Measurements from ENCODE around the gene FCSK.
"Not testable (repeated sequence)": the region's sequence is repeated elsewhere in the genome, so short reads cannot be mapped to it uniquely, and the experiment has no call there.

Gene FCSK

GRCh38 chr16:70430667-70431536 lies 23.5 kb upstream of the FCSK start:
- DNase-seq (ENCODE audit: low spot score): no peak

- no peak for DNase-seq (ENCODE audit: low spot score)
Observed at GRCh38 chr16:70432356-70432722, 22.1 kb upstream of the FCSK start.

DNA sequence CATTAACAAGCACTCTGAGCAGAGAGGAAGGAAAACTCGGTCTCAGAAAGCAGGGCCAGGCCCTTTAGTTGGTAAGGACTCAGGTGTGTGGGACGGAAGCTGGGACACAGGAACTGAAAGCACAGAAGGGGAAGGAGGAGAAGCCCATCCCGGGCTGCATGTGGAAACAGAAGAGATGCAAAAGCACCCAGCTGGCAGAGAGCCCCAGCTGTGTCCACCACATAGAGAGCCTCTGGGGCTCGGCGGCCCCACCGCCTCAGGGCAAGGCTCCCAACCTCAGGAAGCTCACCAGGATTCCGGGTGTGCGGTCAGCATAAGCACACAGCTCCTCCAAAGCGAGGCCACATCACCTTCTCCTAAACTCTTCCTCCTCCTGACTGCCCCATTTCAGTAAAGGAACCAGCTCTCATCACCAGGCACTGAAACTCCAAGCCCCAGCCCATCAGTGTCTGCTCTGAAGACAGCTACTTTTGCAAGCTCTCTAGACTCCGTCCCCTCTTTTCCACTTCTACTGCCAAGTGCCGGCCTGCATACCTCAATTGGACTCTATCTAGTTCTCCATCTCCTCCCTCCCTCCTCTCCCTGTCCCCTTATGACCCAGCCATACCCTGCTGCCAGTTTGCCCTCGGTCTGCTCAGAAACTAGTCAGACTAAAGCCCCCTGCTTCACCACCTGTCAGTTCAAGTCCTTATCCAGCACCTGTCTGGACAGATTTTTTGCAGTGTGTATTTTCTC lies 21.5 kb upstream of the FCSK start:
- peak; percentile 29 for DNase-seq (ENCODE audit: low spot score)

- no peak for DNase-seq (ENCODE audit: low spot score)
Observed at GRCh38 chr16:70433458-70434103, 20.8 kb upstream of the FCSK start.

DNA sequence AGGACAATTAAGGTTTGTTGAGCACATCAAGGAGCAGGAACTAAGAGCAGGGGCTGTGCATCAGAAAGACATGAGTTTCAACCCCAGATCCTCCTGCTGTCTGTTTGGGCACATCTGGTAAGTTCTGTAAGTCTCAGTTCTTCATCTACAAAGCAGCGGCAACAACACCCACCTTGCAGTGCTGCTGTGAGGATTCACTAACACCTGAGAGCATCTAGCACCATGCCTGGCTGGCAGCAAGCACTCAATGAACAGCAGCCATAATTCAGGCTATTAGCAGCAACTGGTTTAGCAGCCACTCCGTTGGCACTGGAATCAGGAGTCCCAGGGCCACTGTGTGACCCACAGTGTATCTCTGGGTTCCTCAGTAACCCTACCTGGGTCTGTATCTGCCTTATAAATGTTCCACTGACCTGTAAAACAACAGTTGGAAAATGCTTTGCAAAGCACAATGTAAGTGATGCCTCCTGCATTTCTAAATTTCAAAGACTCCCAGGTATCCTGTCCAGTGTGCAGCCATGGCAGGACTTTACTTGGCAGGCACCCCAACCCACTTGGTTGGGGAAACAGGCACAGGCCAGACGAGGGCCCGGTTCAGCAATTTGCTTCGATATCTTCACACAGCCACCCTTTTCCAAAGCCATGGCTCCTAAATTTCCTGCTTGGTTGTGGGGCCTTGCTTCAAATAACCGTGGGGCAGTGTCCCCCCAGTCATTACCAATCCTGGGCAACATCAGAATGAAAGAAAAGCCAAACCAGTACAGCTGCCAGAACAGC lies 19.7 kb upstream of the FCSK start:
- no peak for DNase-seq (ENCODE audit: low spot score)

GRCh38 chr16:70437017-70437581 lies 17.3 kb upstream of the FCSK start:
- peak; percentile 94 for DNase-seq (ENCODE audit: low spot score)

- peak; percentile 32 for DNase-seq (ENCODE audit: low spot score)
Observed at GRCh38 chr16:70437582-70438557, 16.5 kb upstream of the FCSK start.

DNA sequence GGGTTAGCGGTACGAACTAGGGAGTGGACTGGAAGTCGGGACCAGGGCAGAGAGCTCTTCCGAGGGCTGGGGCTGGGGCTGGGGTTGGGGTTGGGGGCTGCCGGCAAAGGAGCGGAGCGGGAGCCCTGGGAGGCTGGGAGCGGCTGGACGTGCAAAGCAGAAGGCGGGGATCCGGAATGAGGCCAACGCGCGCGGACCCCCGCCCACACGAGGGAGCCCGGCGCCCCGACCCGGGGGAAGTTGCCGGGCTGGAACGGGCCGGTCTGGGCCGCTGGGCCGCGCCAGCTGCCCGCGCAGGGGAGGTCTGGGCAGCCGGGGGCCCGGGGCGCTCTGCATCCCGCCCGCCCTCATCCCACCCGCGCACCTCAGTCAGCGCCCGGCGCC lies 15.8 kb upstream of the FCSK start:
- DNase-seq (ENCODE audit: low spot score): no peak

DNA sequence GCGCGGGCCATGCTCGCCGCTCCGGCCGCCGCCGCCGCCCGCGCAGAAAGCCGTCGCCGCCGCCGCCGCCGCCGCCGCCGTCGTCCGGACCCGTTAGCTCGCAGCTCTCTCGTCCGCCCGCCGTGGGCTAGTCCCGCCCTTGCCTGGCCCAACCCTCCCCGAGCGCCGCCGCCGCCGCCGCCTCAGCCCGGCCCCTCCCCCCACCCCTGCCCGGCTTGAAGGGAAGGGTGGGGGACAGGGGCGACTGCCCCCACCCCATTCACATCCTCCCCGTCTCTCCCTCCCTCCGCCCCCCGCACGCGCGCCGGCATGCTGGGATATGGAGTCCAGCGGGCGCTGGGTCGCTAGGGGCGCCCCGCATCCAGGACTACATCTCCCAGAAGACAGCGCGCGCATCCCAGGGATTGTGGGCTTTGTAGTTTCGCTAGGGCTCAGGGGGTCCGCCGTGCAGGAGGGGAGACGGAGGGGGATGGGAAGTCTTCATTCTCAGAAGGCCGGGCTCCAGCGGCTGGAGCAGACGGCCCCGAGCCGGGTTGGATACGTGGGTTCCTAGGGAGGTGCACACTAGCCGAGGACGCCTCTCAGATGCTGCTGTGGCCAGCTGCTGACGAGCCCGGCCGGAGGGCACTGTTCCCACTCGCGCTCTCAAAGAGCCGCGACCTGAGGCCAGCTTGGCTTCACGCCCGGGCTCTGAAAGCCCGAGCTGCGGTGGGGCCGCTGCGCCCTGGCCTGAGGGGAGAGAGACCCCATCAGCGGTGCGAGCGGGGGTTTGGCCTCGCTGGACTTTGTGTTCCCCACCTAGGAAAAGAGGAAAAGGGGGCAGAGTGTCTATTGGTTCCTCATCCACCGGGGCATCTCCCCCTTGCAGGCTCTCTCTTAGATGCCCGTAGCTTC lies 15.2 kb upstream of the FCSK start, which contains the start of gene ST3GAL2:
TSS of gene ST3GAL2 (minus strand) at position 132 of the 894 bp plus-strand sequence. CDS start 40,570 bp downstream, outside the sequence.
- DNase-seq (ENCODE audit: low spot score): peak; percentile 97

DNA sequence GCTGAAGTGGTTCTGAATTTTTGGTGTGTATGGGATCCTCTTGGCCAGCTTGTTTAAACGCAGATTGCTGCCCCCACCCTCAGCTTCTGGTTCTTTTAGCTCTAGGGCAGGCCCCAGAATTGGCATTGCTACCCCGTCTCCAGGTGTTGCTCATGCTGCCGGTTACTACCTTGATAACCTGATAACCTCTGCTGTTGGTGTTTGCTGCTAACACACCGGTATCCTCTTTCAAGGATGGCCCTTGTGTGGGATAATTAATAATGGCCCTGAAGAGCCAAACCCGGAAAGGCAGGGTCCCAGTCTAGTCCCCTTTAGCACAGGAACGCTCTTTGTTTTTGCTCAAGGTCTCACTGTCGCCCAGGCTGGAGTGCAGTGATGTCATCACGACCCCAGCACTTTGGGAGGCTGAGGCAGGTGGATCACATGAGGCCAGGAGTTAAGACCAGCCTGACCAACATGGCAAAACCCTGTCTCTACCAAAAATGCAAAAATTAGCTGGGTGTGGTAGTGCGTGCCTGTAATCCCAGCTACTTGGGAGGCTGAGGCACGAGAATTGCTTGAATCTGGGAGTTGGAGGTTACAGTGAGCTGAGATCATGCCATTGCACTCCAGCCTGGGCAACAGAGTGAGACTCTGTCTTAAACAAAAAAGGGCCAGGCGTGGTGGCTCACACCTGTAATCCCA lies 14.2 kb upstream of the FCSK start:
- DNase-seq (ENCODE audit: low spot score): no peak

DNA sequence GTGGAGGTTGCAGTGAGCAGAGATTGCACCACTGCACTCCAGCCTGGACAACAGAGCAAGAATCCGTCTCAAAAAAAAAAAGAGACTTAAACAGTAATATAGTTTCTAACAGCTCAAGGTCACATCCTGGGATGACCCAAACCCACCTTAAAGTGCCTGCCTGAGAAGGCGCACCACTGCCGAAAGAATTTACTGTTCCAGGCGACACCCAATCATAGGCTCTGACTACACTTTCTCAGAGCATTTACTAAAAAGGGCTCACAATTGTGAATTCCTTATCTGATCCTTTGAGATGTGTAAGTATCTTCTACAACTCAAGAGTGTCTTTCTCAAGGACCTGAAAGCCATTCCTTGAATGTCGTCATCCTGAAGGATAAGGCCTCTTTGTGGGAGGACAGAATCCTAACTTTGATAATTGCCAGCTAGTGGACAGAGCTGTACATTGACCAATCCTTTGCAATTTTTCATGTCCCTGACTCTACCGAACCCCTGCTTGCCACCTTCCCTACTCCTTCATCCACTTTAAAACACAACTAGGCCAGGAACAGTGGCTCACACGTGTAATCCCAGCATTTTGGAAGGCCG lies 12.9 kb upstream of the FCSK start:
- DNase-seq (ENCODE audit: low spot score): no peak

GRCh38 chr16:70442344-70442743 lies 12.1 kb upstream of the FCSK start:
- no peak for DNase-seq (ENCODE audit: low spot score)

- DNase-seq (ENCODE audit: low spot score): no peak
Observed at GRCh38 chr16:70444249-70445063, 9.9 kb upstream of the FCSK start.

DNA sequence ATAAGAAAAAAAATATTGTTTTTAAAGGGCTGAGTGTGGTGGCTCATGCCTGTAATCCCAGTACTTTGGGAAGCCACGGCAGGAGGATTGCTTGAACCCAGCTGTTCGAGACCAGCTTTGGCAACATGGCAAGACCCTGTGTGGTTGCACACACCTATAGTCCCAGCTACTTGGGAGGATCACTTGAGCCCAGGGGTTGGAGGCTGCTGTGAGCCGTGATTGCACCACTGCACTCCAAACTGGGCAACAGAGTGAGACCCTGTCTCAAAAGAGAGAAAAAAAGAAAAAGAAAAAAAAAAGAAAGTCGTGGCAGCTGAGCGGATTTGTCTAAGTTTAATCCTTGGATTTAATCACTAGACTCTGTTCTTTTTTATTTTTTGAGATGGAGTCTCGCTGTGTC lies 6.3 kb upstream of the FCSK start:
- no peak for DNase-seq (ENCODE audit: low spot score)

GRCh38 chr16:70450142-70451003 lies 4.0 kb upstream of the FCSK start:
- DNase-seq (ENCODE audit: low spot score): not testable (repeated sequence)

- DNase-seq (ENCODE audit: low spot score): not testable (repeated sequence)
Observed at GRCh38 chr16:70451004-70451340, 3.4 kb upstream of the FCSK start.

All from SK-N-DZ (cell line).